SK-N-SH treated with all-trans-retinoic acid at 6 μM for 48 hours (cell line): ENCODE measurements around the gene OS9.

Source experiments
- ATAC-seq: fragments of 200-7000 bp; cut with Tn5 transposase; 3 replicates; pipeline ENCODE4 v1.9.1; 2020; ENCODE audit warnings: mild to moderate bottlenecking, moderate library complexity
- ARNTL ChIP-seq: fragments of 450-650 bp; formaldehyde crosslinking; IDR thresholded peaks from 2 replicates; pipeline ENCODE4 v1.5.0; 2020; ENCODE audit warnings: low read depth, mild to moderate bottlenecking, moderate library complexity, borderline replicate concordance
- BACH2 ChIP-seq: fragments of 250-450 bp; sonication (Bioruptor Pico); IDR thresholded peaks from 2 replicates; pipeline ENCODE4 v1.9.0; 2021; ENCODE audit warnings: mild to moderate bottlenecking, borderline replicate concordance
- CREB5 ChIP-seq: fragments of 250-450 bp; sonication (Bioruptor Pico); IDR thresholded peaks from 2 replicates; pipeline ENCODE4 v1.5.1; 2020; ENCODE audit warnings: low read depth, mild to moderate bottlenecking, moderate library complexity
- CSDC2 ChIP-seq: fragments of 250-450 bp; sonication (Bioruptor Pico); IDR thresholded peaks from 2 replicates; pipeline ENCODE4 v1.5.0; 2020; ENCODE audit warnings: mild to moderate bottlenecking, moderate library complexity
- CSRNP3 ChIP-seq: fragments of 250-450 bp; sonication (Bioruptor Pico); IDR thresholded peaks from 2 replicates; pipeline ENCODE4 v1.5.1; 2021; ENCODE audit warnings: mild to moderate bottlenecking, moderate library complexity
- GLIS3 ChIP-seq: fragments of 250-450 bp; sonication (Bioruptor Pico); IDR thresholded peaks from 2 replicates; pipeline ENCODE4 v1.5.0; 2020; ENCODE audit warnings: mild to moderate bottlenecking, moderate library complexity
- ISL1 ChIP-seq: fragments of 250-450 bp; sonication (Bioruptor Pico); IDR thresholded peaks from 2 replicates; pipeline ENCODE4 v2.1.2; 2022; ENCODE audit warnings: mild to moderate bottlenecking, moderate library complexity
- OSR1 ChIP-seq: fragments of 250-450 bp; sonication (Bioruptor Pico); IDR thresholded peaks from 2 replicates; pipeline ENCODE4 v1.8.0; 2022; ENCODE audit warnings: moderate library complexity, mild to moderate bottlenecking, inconsistent platforms
- PATZ1 ChIP-seq: fragments of 250-450 bp; sonication (Bioruptor Pico); IDR thresholded peaks from 2 replicates; pipeline ENCODE4 v1.8.0; 2020; ENCODE audit warnings: mild to moderate bottlenecking, moderate library complexity, borderline replicate concordance
- PPARA ChIP-seq: fragments of 250-450 bp; sonication (Bioruptor Pico); IDR thresholded peaks from 2 replicates; pipeline ENCODE4 v1.5.0; 2020; ENCODE audit warnings: mild to moderate bottlenecking, borderline replicate concordance
- RARB ChIP-seq: fragments of 250-450 bp; sonication (Bioruptor Pico); IDR thresholded peaks from 2 replicates; pipeline ENCODE4 v1.8.0; 2021; ENCODE audit warnings: mild to moderate bottlenecking, moderate library complexity
- SNAI2 ChIP-seq: fragments of 250-450 bp; sonication (Bioruptor Pico); IDR thresholded peaks from 2 replicates; pipeline ENCODE4 v1.5.0; 2020; ENCODE audit warnings: mild to moderate bottlenecking, moderate library complexity
- TCF4 ChIP-seq: fragments of 250-450 bp; sonication (Bioruptor Pico); IDR thresholded peaks from 2 replicates; pipeline ENCODE4 v1.8.0; 2021; ENCODE audit warnings: mild to moderate bottlenecking, moderate library complexity, borderline replicate concordance
- ZC3H10 ChIP-seq: fragments of 250-450 bp; sonication (Bioruptor Pico); IDR thresholded peaks from 2 replicates; pipeline ENCODE4 v1.5.1; 2021; ENCODE audit warnings: mild to moderate bottlenecking, moderate library complexity
- ZFP3 ChIP-seq: fragments of 250-450 bp; sonication (Bioruptor Pico); IDR thresholded peaks from 2 replicates; pipeline ENCODE4 v1.5.0; 2020; ENCODE audit warnings: mild to moderate bottlenecking, moderate library complexity
- ZFP30 ChIP-seq: fragments of 450-650 bp; formaldehyde crosslinking; IDR thresholded peaks from 2 replicates; pipeline ENCODE4 v1.5.0; 2022; ENCODE audit warnings: mild to moderate bottlenecking, moderate library complexity
- ZNF565 ChIP-seq: fragments of 450-650 bp; formaldehyde crosslinking; conservative IDR thresholded peaks from 2 replicates; pipeline ENCODE4 v1.5.0; 2020; ENCODE audit warnings: low read depth, mild to moderate bottlenecking, moderate library complexity
- ZNF8 ChIP-seq: fragments of 450-650 bp; formaldehyde crosslinking; IDR thresholded peaks from 2 replicates; pipeline ENCODE4 v1.5.0; 2020; ENCODE audit warnings: mild to moderate bottlenecking, moderate library complexity

Gene OS9

GRCh38 chr12:57736741-57737466, 43.0 kb downstream of the OS9 start:
- TF ChIP-seq GLIS3 (no peak), ZFP30 (CRISPR knock-in tag) (no peak), ZNF8 (CRISPR knock-in tag) (no peak), CSRNP3 (CRISPR knock-in tag) (no peak)
- no peak for ATAC-seq

DNA sequence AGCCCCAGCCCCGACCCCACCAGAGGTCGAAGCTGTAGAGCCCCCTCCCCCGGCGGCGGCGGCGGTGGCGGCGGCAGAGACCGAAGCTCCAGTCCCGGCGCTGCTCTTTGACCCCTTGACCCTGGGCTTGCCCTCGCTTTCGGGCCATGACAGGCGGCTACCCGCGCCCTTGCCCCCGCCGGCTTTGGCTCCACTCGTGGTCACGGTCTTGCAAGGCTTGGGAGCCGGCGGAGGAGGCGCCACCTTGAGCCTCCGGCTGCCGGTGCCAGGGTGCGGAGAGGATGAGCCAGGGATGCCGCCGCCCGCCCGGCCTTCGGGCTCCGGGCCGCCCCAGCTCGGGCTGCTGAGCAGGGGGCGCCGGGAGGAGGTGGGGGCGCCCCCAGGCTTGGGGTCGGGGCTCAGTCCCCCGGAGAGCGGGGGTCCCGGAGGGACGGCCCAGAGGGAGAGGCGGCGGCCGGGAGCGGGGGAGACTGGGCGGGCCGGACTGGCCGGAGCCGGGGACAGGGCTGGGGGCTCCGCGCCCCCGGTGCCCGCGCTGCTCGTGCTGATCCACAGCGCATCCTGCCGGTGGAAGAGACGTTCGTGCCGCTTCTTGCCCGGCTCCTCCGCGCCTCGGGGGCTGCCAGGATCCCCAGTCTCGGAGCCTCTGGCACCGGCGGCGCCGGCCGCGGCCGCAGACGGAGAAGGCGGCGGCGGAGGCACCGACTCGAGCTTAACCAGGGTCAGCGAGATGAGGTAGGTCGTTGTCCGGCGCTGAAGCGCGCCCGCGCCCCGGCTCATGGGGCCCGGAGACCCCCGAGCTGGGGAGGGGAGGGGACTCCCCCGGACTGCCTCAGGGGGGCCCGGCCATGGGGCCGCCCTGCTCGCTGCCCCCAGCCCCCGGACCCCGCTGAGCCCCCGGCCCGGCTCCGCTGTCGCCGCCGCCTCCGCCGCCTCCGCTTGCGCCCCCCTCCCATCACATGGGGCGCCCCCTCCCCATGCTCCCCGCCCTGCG, 43.8 kb downstream of the OS9 start:
- ATAC-seq, result peak; percentile 43
- TF ChIP-seq ZNF565 (no peak), PATZ1 (no peak), PPARA (CRISPR knock-in tag) (no peak), ZNF8 (CRISPR knock-in tag) (no peak), GLIS3 (no peak), CSDC2 (CRISPR knock-in tag) (no peak), ISL1 (CRISPR knock-in tag) (no peak), CSRNP3 (CRISPR knock-in tag) (no peak), ZFP3 (CRISPR knock-in tag) (no peak), CREB5 (CRISPR knock-in tag) (no peak), OSR1 (no peak), RARB (CRISPR knock-in tag) (no peak), SNAI2 (CRISPR knock-in tag) (no peak), BACH2 (CRISPR knock-in tag) (no peak), ARNTL (CRISPR knock-in tag) (no peak)

- ATAC-seq, result peak; percentile 34
Observed at GRCh38 chr12:57738661-57739237, 44.8 kb downstream of the OS9 start, which contains the start of gene AGAP2. Gene AGAP2, minus strand, starts transcription at chr12:57738742. Its CDS starts 496 bp downstream, at chr12:57738246.

More at GRCh38 chr12:57738661-57739237, 44.8 kb downstream of the OS9 start, which contains the start of gene AGAP2:
- TF ChIP-seq CSDC2 (CRISPR knock-in tag), result no peak
- no peak for TF ChIP-seq ZC3H10 (CRISPR knock-in tag)
- TF ChIP-seq TCF4, result no peak
- TF ChIP-seq PATZ1, result peak; percentile 80; the same call in 1 of the 2 replicates
- TF ChIP-seq, all 23 proteins: peak for 1
